Neuronal stem cell (in vitro differentiated cells): Measurements from ENCODE around the gene LDB3.
A peak's percentile ranks its signal among the peaks of the same experiment; 100 is the strongest.

Experiments used
- DNase-seq: peaks from one replicate; pipeline ENCODE4 v3.0.0-alpha.2; 2013; ENCODE audit warnings: low spot score
- H2AFZ ChIP-seq: one replicate; pipeline ENCODE4 v1.6.1; 2013; ENCODE audit warnings: mild to moderate bottlenecking, low read length, inconsistent platforms
- H2AK5ac ChIP-seq: 2 replicates; pipeline ENCODE4 v1.6.1; 2013; ENCODE audit warnings: low read depth, mild to moderate bottlenecking, inconsistent platforms, low read length, moderate library complexity, mixed read lengths
- H2BK120ac ChIP-seq: 2 replicates; pipeline ENCODE4 v1.6.1; 2013; ENCODE audit warnings: low read depth, mild to moderate bottlenecking, inconsistent platforms, low read length, moderate library complexity, mixed read lengths
- H2BK12ac ChIP-seq: one replicate; pipeline ENCODE4 v1.6.1; 2013; ENCODE audit warnings: low read length, inconsistent platforms
- H2BK15ac ChIP-seq: 2 replicates; pipeline ENCODE4 v1.6.1; 2013; ENCODE audit warnings: mild to moderate bottlenecking, low read length, inconsistent platforms, mixed read lengths
- H2BK5ac ChIP-seq: one replicate; pipeline ENCODE4 v1.6.1; 2013; ENCODE audit warnings: inconsistent platforms, mild to moderate bottlenecking, low read length, moderate library complexity
- H3K14ac ChIP-seq: one replicate; pipeline ENCODE4 v1.6.1; 2013; ENCODE audit warnings: low read length, inconsistent platforms
- H3K18ac ChIP-seq: 2 replicates; pipeline ENCODE4 v1.6.1; 2013; ENCODE audit warnings: low read length, inconsistent platforms
- H3K23ac ChIP-seq: 2 replicates; pipeline ENCODE4 v1.6.1; 2013; ENCODE audit warnings: low read depth, mild to moderate bottlenecking, mixed read lengths, low read length, inconsistent platforms; ENCODE audit not compliant: poor library complexity
- H3K27ac ChIP-seq: replicated peaks from 3 replicates; pipeline ENCODE4 v1.5.1; 2013; ENCODE audit warnings: low read length, inconsistent platforms
- H3K27me3 ChIP-seq, 3 experiments: 2 replicates each; pipeline ENCODE4 v1.6.1; 2013; ENCODE audit warnings: low read length in 3 of 3, mild to moderate bottlenecking in 2 of 3, inconsistent platforms in 1 of 3, low read depth in 1 of 3, mixed read lengths in 1 of 3, moderate library complexity in 1 of 3; ENCODE audit not compliant: control insufficient read depth in 3 of 3, insufficient read depth in 3 of 3
- H3K36me3 ChIP-seq, 2 donors: replicated peaks in 1 of 2; 2 replicates each; pipeline ENCODE4 v1.6.1; 2013; ENCODE audit warnings: low read length in 2 of 2; ENCODE audit not compliant: control insufficient read depth in 2 of 2, insufficient read depth in 2 of 2
- H3K4ac ChIP-seq: 2 replicates; pipeline ENCODE4 v1.6.1; 2013; ENCODE audit warnings: inconsistent platforms, mild to moderate bottlenecking, low read length, moderate library complexity
- H3K4me1 ChIP-seq, 2 donors: 1 replicate in 1 of 2; 2 replicates in 1 of 2; pipeline ENCODE4 v1.6.1; 2013; ENCODE audit warnings: low read length in 2 of 2, low read depth in 1 of 2; ENCODE audit not compliant: control insufficient read depth in 2 of 2, insufficient read depth in 1 of 2
- H3K4me2 ChIP-seq: one replicate; pipeline ENCODE4 v1.6.1; 2013; ENCODE audit warnings: mild to moderate bottlenecking, low read length, inconsistent platforms; ENCODE audit not compliant: insufficient read depth, poor library complexity, severe bottlenecking
- H3K4me3 ChIP-seq, 2 donors: 2 replicates each; pipeline ENCODE4 v1.5.1; 2013; ENCODE audit warnings: low read length in 2 of 2, mild to moderate bottlenecking in 2 of 2, inconsistent platforms in 1 of 2, moderate library complexity in 1 of 2
- H3K79me1 ChIP-seq: one replicate; pipeline ENCODE4 v1.6.1; 2013; ENCODE audit warnings: low read depth, mild to moderate bottlenecking, inconsistent platforms, low read length, moderate library complexity
- H3K9ac ChIP-seq: one replicate; pipeline ENCODE4 v1.6.1; 2013; ENCODE audit warnings: mild to moderate bottlenecking, low read depth, low read length, inconsistent platforms; ENCODE audit not compliant: poor library complexity
- H3K9me3 ChIP-seq, 2 donors: replicated peaks in 1 of 2; 2 replicates each; pipeline versions ENCODE3 to v1.6.1; 2013; ENCODE audit warnings: low read length in 2 of 2, mild to moderate bottlenecking in 2 of 2, inconsistent platforms in 1 of 2, low read depth in 1 of 2, mixed read lengths in 1 of 2, moderate library complexity in 1 of 2; ENCODE audit not compliant: control insufficient read depth in 2 of 2, insufficient read depth in 1 of 2
- H4K8ac ChIP-seq: one replicate; pipeline ENCODE4 v1.6.1; 2013; ENCODE audit warnings: low read depth, mild to moderate bottlenecking, inconsistent platforms, low read length, moderate library complexity
- H4K91ac ChIP-seq: one replicate; pipeline ENCODE4 v1.6.1; 2013; ENCODE audit warnings: low read length, low read depth, mild to moderate bottlenecking, inconsistent platforms; ENCODE audit not compliant: poor library complexity
- WGBS, 2 donors: extraction: QIAGEN DNeasy Blood & Tissue Kit; methylation state at CpG; one replicate each; pipeline ENCODE4 v1.1.7; 2013; ENCODE audit warnings: missing lambda C conversion rate in 2 of 2, mixed read lengths in 1 of 2; ENCODE audit not compliant: insufficient read length in 2 of 2, insufficient replicate concordance in 1 of 2; ENCODE audit errors: extremely low coverage in 2 of 2; 5-methylcytosine and 5-hydroxymethylcytosine counted together

The LDB3 gene

DNA sequence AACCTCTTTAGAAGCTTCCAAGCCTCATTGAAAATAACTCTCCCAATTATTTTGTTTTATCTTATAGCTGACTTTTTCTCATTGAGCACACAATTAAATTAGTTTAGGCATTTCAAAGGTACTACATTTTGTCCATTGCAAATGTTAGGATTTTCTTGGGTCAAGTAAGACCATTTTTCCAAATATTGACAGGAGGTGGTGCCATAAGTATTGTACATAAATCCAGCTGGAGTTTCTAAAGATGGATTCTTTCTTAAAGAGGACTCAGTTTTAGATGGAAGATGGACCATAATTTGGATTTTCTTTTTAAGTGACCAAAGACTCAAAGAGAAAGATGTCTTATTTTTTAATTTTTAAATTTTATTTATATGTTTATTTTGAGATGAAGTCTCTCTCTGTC is 26.3 kb upstream of the LDB3 start:
- Histone ChIP-seq H3K23ac (no peak overlapping the region), H3K4me1 (no peaks in the 10 kb centered on the region), H3K79me1 (no peaks in the 10 kb centered on the region), H3K4me2 (no peak overlapping the region), H4K8ac (no peak overlapping the region), H2BK120ac (no peak overlapping the region), H3K4me3 (no peak overlapping the region), H3K18ac (no peak overlapping the region), H2AFZ (no peak overlapping the region), H4K91ac (no peak overlapping the region), H3K36me3 (no peaks in the 10 kb centered on the region), H3K27me3 (peaks cover 0 to 17% (median 0%) of the 10 kb centered on the region in 3 experiments), H3K27ac (no peak overlapping the region), H2BK5ac (no peak overlapping the region), H3K14ac (no peak overlapping the region), H3K9me3 (no peaks in the 10 kb centered on the region), H2BK15ac (no peak overlapping the region), H2AK5ac (no peak overlapping the region), H3K9ac (no peak overlapping the region), H2BK12ac (no peak overlapping the region), H3K4ac (no peak overlapping the region)
- no peak for DNase-seq

DNA sequence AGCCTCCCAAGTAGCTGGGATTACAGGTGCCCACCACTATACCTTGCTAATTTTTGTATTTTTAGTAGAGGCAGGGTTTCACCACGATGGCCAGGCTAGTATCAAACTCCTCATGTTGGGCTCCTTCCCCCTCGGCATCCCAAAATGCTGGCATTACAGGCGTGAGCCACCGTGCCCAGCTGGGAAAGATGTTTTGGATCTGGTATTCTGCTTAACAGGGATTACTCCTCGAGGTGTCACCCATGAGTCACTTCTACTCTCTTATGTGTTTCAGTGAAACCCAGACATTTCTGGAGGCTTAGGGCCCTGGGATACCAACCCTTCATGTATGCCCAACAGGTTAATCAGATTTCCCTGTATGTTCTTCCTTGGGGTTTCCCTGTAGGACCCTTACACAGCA is 25.8 kb upstream of the LDB3 start:
- H3K4me3 ChIP-seq = no peak overlapping the region
- no peak overlapping the region for H2BK120ac ChIP-seq
- H3K36me3 ChIP-seq = no peaks in the 10 kb centered on the region
- H3K9ac ChIP-seq = no peak overlapping the region
- no peak overlapping the region for H2BK5ac ChIP-seq
- no peak overlapping the region for H3K23ac ChIP-seq
- WGBS, 2 donors = no CpG with 5 or more reads among the region's 5 CpGs
- H3K4ac ChIP-seq = no peak overlapping the region
- H3K4me1 ChIP-seq = no peaks in the 10 kb centered on the region
- H2BK12ac ChIP-seq = no peak overlapping the region
- no peaks in the 10 kb centered on the region for H3K79me1 ChIP-seq
- H2BK15ac ChIP-seq = no peak overlapping the region
- H3K27me3 ChIP-seq = peaks cover 0 to 18% (median 0%) of the 10 kb centered on the region in 3 experiments
- H2AFZ ChIP-seq = no peak overlapping the region
- no peak overlapping the region for H3K18ac ChIP-seq
- no peak overlapping the region for H4K8ac ChIP-seq
- no peak for DNase-seq
- no peak overlapping the region for H3K27ac ChIP-seq
- H3K9me3 ChIP-seq = no peaks in the 10 kb centered on the region
- H3K14ac ChIP-seq = no peak overlapping the region
- no peak overlapping the region for H4K91ac ChIP-seq
- H3K4me2 ChIP-seq = no peak overlapping the region
- H2AK5ac ChIP-seq = no peak overlapping the region

DNA sequence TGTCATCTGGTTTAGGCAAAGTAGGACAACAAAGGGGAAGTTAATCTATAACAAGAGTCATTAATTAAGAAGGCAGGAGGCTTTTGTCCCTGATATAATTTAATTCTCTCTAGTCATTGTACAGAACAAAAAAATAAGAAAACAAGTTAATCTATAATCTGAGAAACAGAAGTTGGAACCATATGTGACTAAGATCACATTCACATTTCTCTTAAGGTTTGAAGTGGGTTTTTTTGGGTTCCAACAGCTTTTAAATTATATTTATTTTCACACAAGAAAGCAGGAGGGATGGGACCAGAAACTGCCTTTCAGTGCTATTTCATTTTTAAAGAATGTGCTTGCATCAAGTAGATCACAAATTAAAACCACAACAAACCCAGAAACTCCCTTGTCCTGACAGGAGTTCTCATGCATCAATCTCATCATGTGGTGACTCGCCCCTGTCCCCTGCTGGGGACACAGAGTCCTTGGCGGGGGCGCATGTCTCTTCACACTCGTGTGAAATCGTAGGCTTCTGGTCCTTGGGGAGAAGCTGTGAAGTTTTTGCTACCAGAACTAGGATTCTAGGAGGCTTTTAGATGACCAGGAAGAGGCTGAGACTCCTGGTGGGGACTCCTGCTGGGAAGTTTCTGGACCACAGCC is 24.0 kb upstream of the LDB3 start:
- Histone ChIP-seq H3K18ac (peak overlapping the region; percentile 57), H2BK15ac (no peak overlapping the region), H3K4me1 (no peaks in the 10 kb centered on the region), H2AK5ac (peak overlapping the region; percentile 28), H3K36me3 (no peaks in the 10 kb centered on the region), H2BK120ac (no peak overlapping the region), H3K23ac (no peak overlapping the region), H4K91ac (no peak overlapping the region), H2BK12ac (no peak overlapping the region), H3K4me2 (no peak overlapping the region), H2AFZ (no peak overlapping the region), H3K27me3 (peaks cover 0 to 16% (median 0%) of the 10 kb centered on the region in 3 experiments), H4K8ac (no peak overlapping the region), H3K4ac (no peak overlapping the region), H3K9me3 (no peaks in the 10 kb centered on the region), H3K4me3 (no peak overlapping the region), H3K27ac (no peak overlapping the region), H3K79me1 (no peaks in the 10 kb centered on the region), H3K14ac (no peak overlapping the region), H2BK5ac (no peak overlapping the region), H3K9ac (no peak overlapping the region)
- DNase-seq = no peak
- WGBS, 2 donors = no CpG with 5 or more reads among the region's 5 CpGs

DNA sequence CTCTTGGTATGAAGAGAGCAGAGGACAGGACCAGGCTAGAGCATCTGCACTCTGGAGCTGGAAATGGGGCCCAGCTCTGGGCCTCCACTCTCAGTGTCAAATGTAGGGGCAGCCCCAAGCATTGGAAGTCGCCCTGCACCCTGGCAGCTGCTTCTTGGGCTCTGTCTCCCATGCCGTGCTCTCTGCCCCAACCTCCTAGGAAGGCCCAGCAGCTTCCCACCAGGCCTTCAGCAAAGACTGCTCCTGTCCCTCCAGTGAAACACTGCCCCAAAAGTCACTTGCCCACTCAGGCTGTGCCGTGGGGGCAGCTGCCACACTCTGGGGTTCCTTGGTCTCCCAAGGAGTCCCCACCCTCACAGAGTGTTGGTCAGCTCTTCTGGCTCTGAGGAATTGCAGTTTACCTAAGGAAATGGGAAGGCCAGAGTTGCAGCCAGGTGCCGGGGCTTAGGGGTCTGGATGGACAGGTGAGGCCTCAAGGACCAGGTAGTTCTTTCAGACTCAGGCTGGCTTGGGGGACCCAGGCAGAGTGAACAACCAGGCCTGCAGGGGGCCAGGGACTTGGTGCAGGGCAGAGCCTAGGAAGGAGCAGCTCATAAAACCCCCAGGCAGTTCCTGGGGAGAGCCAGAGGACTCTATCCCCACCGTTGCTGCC is 23.4 kb upstream of the LDB3 start:
- Histone ChIP-seq H3K18ac (peak overlapping the region; percentile 57), H3K23ac (peak overlapping the region; percentile 43), H2BK120ac (no peak overlapping the region), H3K27ac (no peak overlapping the region), H2BK15ac (peak overlapping the region; percentile 18), H3K4me3 (no peak overlapping the region), H3K79me1 (no peaks in the 10 kb centered on the region), H3K4me1 (no peaks in the 10 kb centered on the region), H3K4ac (no peak overlapping the region), H2BK5ac (no peak overlapping the region), H4K91ac (no peak overlapping the region), H3K27me3 (peaks cover 0 to 20% (median 0%) of the 10 kb centered on the region in 3 experiments), H2BK12ac (no peak overlapping the region), H3K9ac (no peak overlapping the region), H3K36me3 (no peaks in the 10 kb centered on the region), H3K4me2 (no peak overlapping the region), H4K8ac (no peak overlapping the region), H2AK5ac (peak overlapping the region; percentile 28), H3K9me3 (no peaks in the 10 kb centered on the region), H3K14ac (no peak overlapping the region), H2AFZ (no peak overlapping the region)
- no peak for DNase-seq
- no CpG with 5 or more reads among the region's 5 CpGs for WGBS, 2 donors
